Body of pancreas (tissue), 4 donors: ENCODE data around the gene FLRT3. TPM values are rescaled to one million over a fixed set of nuclear protein-coding genes. Genes with fewer than 3 reads are reported as not detected.

Experiments used
- ATAC-seq: fragments of 150-250 bp; one replicate; pipeline ENCODE4 v1.9.1; 2016
- DNase-seq, 4 donors: peaks; one replicate each; pipeline ENCODE4 v3.0.0-alpha.2; 2019
- H3K27ac ChIP-seq, 4 donors: fragments of 200-600 bp; sonication (generic); 1 replicate in 3 of 4; 2 replicates in 1 of 4; pipeline versions ENCODE4 v1.5.1 to v1.6.1; 2016 to 2019; ENCODE audit warnings: mild to moderate bottlenecking in 1 of 4, mixed read lengths in 1 of 4, moderate library complexity in 1 of 4
- H3K27me3 ChIP-seq, 2 donors: fragments of 200-600 bp; sonication (generic); one replicate each; pipeline ENCODE4 v1.6.0; 2016; ENCODE audit warnings: mild to moderate bottlenecking in 1 of 2
- H3K36me3 ChIP-seq, 2 donors: fragments of 200-600 bp; sonication (generic); replicated peaks in 1 of 2; 2 replicates each; pipeline ENCODE4 v1.5.1; 2016; ENCODE audit warnings: low read depth in 2 of 2; ENCODE audit not compliant: insufficient read depth in 1 of 2
- H3K4me1 ChIP-seq: fragments of 200-600 bp; sonication (generic); one replicate; pipeline ENCODE4 v1.6.0; 2016
- H3K4me3 ChIP-seq, 2 donors: fragments of 200-600 bp; sonication (generic); 1 replicate in 1 of 2; 2 replicates in 1 of 2; pipeline ENCODE4 v1.5.1; 2016 to 2019
- H3K9me3 ChIP-seq, 3 donors: fragments of 200-600 bp; sonication (generic); 1 replicate in 2 of 3; 2 replicates in 1 of 3; pipeline ENCODE4 v1.5.1; 2016
- POLR2A ChIP-seq, 3 donors: fragments of 450-650 bp; IDR thresholded peaks; one replicate each; pipeline ENCODE4 v1.6.1; 2016; ENCODE audit warnings: antibody characterized with exemption in 3 of 3, mild to moderate bottlenecking in 2 of 3
- WGBS, 2 donors: methylation state at CpG; one replicate each; pipeline ENCODE4 v1.1.5; 2017; 5-methylcytosine and 5-hydroxymethylcytosine counted together
- intact Hi-C: fragments of 100-400 bp; cut with DNase I; formaldehyde crosslinking; loops from one replicate; pipeline ENCODE4 v1.15.1; 2023
- total RNA-seq, 2 donors: library from RNA; depleted of rRNA; stranded (reverse); fragments of >200 nt; gene quantifications; one replicate each; pipeline ENCODE4 v1.1.0, GENCODE V29; 2016
- TF ChIP-seq, protein P1 (sequence below), 7 experiments: fragments of 450-650 bp in 4 of 7; fragments of 200-600 bp in 3 of 7; sonication (generic) in 3 of 7; IDR thresholded peaks; one replicate each; pipeline ENCODE4 v1.5.1; 2016 to 2019; ENCODE audit warnings: antibody characterized with exemption in 7 of 7

FLRT3 gene
- total RNA-seq, 2 donors from 2014 or later: 3.1 to 21.1 TPM

DNA sequence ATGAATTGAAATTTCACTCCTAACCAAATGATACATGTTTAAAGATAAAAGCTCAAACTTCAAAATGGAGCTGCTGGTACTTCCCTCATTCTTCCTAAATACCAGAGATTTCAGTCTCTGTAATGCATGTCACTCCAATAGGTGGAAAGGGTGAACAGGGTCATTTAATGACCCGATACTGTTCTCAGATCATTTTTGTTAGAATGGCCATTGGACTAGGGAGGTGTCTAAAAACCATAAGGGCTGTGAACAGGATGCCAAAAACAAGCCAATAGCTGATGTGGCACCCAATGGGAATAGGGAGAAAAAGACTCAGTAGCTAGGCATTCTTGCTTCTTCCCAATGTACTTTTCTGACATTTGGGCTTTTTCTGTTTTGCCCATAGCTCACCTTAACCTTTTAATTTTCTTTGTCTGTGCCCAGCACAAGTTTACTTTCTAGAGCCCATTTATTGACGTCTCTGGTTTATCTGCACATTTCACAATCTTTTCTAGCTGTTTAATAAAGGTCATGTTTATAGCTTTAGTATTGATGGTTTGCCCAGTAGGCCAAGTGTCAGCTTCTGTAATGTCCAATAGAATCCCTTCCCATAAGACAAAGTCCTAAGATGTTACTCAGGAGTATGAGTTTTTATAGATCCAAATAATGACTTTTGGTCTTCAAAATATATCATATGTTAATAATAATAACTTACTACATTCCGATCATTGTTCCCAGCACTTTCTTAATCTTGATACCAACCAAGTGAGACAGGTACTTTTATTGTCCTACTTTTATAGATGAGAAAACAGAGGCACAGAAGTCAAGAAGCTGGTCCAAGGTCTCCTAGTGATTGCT, 24.3 kb upstream of the FLRT3 start:
- WGBS, 2 donors: 66 to 70% methylated on average over 3 of the region's 3 CpGs
- no peak overlapping the region for H3K4me3 ChIP-seq
- no peak for ATAC-seq
- intact Hi-C loops: no loop called here
- no peaks in the 10 kb centered on the region for H3K27me3 ChIP-seq
- TF ChIP-seq POLR2A (IDR thresholded peaks at IDR 0.05): no peak
- TF ChIP-seq, protein P1, sequence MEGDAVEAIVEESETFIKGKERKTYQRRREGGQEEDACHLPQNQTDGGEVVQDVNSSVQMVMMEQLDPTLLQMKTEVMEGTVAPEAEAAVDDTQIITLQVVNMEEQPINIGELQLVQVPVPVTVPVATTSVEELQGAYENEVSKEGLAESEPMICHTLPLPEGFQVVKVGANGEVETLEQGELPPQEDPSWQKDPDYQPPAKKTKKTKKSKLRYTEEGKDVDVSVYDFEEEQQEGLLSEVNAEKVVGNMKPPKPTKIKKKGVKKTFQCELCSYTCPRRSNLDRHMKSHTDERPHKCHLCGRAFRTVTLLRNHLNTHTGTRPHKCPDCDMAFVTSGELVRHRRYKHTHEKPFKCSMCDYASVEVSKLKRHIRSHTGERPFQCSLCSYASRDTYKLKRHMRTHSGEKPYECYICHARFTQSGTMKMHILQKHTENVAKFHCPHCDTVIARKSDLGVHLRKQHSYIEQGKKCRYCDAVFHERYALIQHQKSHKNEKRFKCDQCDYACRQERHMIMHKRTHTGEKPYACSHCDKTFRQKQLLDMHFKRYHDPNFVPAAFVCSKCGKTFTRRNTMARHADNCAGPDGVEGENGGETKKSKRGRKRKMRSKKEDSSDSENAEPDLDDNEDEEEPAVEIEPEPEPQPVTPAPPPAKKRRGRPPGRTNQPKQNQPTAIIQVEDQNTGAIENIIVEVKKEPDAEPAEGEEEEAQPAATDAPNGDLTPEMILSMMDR (IDR thresholded peaks at IDR 0.05): no peak
- H3K9me3 ChIP-seq: no peaks in the 10 kb centered on the region
- no peaks in the 10 kb centered on the region for H3K4me1 ChIP-seq
- H3K27ac ChIP-seq: no peak overlapping the region
- DNase-seq: no peak
- no peaks in the 10 kb centered on the region for H3K36me3 ChIP-seq

DNA sequence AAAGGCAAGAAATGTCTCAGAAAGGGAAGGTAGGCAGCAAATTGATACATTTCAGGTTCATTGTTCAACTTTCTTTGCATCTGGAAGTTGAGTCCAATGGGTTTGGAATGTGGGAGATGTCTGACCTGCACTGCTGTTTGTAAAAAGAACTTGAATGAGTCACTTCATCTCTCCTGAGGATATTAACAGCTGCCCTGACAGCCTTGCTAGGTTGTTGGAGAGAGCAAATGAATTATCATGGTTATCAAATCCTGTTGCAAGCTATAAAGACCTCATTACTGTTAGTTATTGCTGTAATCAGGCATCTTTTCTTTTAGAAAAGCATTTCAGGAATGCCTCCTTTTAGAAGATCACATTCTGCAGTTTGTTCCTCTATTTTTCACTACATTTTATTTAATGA, 23.0 kb upstream of the FLRT3 start:
- Histone ChIP-seq H3K9me3 (no peaks in the 10 kb centered on the region), H3K27me3 (no peaks in the 10 kb centered on the region), H3K27ac (no peak overlapping the region), H3K4me3 (no peak overlapping the region), H3K36me3 (no peaks in the 10 kb centered on the region), H3K4me1 (no peaks in the 10 kb centered on the region)
- intact Hi-C loops: no loop called here
- DNase-seq (no peak), ATAC-seq (no peak)
- no peak for TF ChIP-seq POLR2A (IDR thresholded peaks at IDR 0.05)
- TF ChIP-seq, protein P1 (IDR thresholded peaks at IDR 0.05): no peak

DNA sequence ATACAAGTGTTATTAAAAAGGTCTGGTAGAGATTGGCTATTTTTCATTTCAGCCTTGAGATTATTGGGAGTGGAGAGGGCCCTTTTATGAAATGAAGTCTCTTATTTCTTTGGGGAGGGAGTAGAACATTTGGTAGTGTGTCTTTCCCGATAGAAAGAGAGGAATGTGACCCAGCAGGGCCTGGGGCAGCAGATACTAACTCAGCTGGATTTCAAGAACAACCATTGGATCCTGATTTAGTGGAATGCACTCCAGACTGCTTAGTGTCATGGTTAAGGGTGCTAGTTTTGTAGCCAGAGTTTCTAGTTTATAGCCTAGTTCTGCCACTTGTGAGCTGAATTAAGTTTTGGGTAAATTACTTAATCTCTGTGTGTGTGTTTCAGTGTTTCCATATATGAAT, 18.4 kb upstream of the FLRT3 start:
- TF ChIP-seq POLR2A (IDR thresholded peaks at IDR 0.05): no peak
- TF ChIP-seq, protein P1 (IDR thresholded peaks at IDR 0.05): no peak
- 29 to 40% methylated on average over 1 of the region's 1 CpG for WGBS, 2 donors
- no peak overlapping the region for H3K4me3 ChIP-seq

DNA sequence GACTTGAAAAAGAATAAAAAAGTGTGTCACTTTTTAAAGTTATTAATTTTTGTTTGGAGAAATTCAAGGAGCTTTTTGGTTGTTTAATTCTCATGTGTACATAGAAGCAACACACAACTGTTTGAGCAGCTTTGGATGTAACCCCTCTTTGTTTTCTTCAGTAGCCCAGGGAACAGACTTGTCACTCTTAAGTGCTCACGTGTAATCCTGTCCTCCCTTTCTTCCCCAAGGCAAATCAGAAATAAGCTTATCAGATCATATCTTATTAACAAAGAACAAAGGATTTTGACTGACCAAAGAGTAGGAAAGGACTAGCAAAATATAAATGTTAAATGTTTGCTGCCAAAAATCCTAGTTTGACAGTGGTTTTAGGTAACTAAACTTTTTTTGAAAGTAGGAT, 7.3 kb upstream of the FLRT3 start:
- no peak overlapping the region for H3K4me3 ChIP-seq
- 12 to 19% methylated on average over 1 of the region's 1 CpG for whole genome bisulfite sequencing, 2 donors
- no peak for DNase-seq
- ATAC-seq: no peak
- H3K27ac ChIP-seq: no peak overlapping the region
- H3K9me3 ChIP-seq: no peaks in the 10 kb centered on the region
- peaks cover 17% of the 10 kb centered on the region for H3K4me1 ChIP-seq
- TF ChIP-seq, protein P1 (IDR thresholded peaks at IDR 0.05): no peak
- no peak for TF ChIP-seq POLR2A (IDR thresholded peaks at IDR 0.05)
- no peaks in the 10 kb centered on the region for H3K36me3 ChIP-seq
- H3K27me3 ChIP-seq: no peaks in the 10 kb centered on the region
- intact Hi-C loops: no loop called here

More for the DNA sequence above, 18.4 kb upstream of the FLRT3 start:
- intact Hi-C loops: no loop called here
- ATAC-seq (no peak), DNase-seq (no peak)
- Histone ChIP-seq H3K27me3 (no peaks in the 10 kb centered on the region), H3K36me3 (no peaks in the 10 kb centered on the region), H3K27ac (no peak overlapping the region), H3K4me1 (no peaks in the 10 kb centered on the region), H3K9me3 (no peaks in the 10 kb centered on the region)
